Left lobe of liver (tissue), 2 donors: ENCODE data around the gene ARID3A. TPM values are rescaled to one million over a fixed set of nuclear protein-coding genes. Genes with fewer than 3 reads are reported as not detected.
"Not testable (repeated sequence)": the region's sequence is repeated elsewhere in the genome, so short reads cannot be mapped to it uniquely, and the experiment has no call there.

ENCODE experiments used
- ATAC-seq: fragments of 200-7000 bp; cut with Tn5 transposase; one replicate; pipeline ENCODE4 v1.9.1; 2020; ENCODE audit warnings: mild to moderate bottlenecking, moderate library complexity
- DNase-seq: peaks from one replicate; pipeline ENCODE4 v3.0.0-alpha.2; 2020; ENCODE audit warnings: low spot score
- total RNA-seq: library from RNA; stranded (reverse); gene quantifications from one replicate; pipeline ENCODE4 v1.2.1, GENCODE V29; 2021
- donor health status: DM: no; HTN: no; CAD: no; lungs with moderate emphysema.
- donor health status: DM: no; HTN: yes; CAD: no.

Gene ARID3A, protein sequence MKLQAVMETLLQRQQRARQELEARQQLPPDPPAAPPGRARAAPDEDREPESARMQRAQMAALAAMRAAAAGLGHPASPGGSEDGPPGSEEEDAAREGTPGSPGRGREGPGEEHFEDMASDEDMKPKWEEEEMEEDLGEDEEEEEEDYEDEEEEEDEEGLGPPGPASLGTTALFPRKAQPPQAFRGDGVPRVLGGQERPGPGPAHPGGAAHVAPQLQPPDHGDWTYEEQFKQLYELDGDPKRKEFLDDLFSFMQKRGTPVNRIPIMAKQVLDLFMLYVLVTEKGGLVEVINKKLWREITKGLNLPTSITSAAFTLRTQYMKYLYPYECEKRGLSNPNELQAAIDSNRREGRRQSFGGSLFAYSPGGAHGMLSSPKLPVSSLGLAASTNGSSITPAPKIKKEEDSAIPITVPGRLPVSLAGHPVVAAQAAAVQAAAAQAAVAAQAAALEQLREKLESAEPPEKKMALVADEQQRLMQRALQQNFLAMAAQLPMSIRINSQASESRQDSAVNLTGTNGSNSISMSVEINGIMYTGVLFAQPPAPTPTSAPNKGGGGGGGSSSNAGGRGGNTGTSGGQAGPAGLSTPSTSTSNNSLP
- 3.6 TPM for total RNA-seq

DNA sequence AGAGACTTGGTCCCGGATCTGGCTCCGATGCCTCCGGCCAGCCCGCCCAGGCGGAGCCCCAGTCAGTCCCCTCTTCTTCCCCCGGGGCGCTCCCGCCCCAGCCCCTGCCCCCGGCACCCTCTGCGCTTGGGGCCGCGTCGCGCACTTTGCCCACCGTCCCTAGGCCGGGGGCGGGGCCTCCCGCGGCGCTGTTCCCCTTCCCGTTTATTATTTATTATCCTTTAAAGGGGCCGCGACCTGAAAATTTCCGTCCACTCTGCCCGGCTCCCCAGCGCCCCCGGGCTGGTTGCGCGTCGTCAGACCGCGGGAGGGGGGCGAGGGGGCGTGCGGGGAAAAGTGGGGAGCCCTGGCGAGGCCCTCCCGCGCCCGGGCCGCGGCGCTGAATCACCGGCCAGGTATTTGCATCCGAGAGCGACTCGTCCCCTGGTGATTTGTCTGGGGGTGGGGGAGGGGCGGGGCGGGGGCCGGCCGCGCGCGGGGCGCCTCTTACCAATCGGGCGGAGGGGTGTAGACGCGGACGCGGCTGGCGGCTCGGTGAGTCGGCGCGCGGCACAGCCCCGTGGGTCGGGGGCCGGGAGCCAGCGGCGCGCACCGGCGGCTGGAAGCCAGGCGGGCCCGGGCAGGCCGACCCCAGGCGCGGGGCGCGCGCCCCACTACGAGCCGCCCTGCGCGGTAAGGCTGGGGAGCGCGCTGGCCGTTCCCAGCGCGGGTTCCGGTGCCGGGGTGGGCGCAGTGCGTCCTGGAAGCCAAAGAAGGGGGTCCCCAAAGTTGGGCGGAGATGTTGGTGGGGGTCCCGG is at the start of gene ARID3A:
TSS of gene ARID3A (plus strand) at position 510 of the 797 bp plus-strand sequence. CDS start 3,494 bp downstream, outside the sequence.
- ATAC-seq (peak; percentile 80), DNase-seq (peak; percentile 82)

DNA sequence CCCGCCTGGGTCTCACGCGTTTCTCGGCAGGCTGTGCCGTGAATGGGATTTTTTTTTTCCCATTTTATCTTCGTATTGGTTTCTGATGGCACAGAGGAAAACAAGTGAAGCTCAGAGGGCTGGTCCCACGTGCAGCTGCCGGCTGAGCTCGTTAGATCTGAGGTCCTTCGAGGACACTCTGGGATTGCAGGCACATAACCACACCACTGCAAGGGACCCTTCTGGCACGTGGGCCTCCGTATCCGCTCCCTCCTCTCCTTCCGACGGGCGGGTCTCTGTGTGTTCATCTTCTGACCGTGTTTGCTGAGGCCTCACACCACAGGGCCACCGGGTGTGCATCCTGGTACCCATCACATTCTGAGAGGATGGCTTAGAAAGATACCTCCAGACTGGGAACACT is 49.7 kb upstream of the ARID3A start:
- DNase-seq = no peak
- no peak for ATAC-seq

DNA sequence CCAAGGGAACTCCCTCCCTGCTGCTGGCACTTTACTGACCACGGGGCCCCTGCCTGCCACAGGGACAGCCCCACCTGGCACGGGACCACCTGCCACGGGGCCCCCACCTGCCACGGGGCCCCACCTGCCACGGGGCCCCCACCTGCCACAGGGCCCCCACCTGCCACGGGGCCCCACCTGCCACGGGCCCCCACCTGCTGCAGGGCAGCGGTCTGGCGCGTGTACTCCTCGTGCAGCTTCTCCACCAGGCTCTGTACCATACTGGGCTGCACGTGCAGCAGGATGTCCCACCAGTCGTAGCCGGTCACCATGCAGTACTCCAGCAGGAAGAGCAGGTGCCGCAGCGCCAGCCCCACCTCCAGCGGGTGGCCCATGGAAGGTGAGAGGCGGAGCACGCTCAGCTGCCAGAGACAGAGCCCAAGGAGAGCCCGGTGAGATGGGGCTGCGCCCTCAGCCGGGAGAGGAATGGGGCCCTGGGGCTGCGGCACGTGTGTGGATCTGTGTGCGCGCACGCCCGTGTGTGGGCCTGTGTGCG is 49.0 kb upstream of the ARID3A start:
- DNase-seq (no peak), ATAC-seq (no peak)

DNA sequence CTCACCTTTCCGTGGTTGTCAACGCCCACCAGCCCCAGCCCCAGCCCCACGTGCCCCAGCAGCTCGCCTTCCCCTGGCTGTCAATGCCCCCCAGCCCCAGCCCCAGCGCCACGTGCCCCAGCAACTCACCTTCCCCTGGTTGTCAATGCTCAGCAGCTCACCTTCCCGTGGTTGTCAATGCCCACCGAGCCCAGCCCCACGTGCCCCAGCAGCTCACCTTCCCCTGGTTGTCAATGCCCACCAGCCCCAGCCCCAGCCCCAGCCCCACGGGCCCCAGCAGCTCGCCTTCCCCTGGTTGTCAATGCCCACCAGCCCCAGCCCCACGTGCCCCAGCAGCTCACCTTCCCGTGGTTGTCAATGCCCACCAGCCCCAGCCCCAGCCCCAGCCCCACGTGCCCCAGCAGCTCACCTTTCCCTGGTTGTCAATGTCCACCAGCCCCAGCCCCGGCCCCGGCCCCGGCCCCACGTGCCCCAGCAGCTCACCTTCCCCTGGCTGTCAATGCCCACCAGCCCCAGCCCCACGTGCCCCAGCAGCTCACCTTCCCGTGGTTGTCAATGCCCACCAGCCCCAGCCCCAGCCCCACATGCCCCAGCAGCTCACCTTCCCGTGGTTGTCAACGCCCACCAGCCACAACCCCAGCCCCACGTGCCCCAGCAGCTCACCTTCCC is 47.7 kb upstream of the ARID3A start:
- ATAC-seq, DNase-seq: not testable (repeated sequence)

DNA sequence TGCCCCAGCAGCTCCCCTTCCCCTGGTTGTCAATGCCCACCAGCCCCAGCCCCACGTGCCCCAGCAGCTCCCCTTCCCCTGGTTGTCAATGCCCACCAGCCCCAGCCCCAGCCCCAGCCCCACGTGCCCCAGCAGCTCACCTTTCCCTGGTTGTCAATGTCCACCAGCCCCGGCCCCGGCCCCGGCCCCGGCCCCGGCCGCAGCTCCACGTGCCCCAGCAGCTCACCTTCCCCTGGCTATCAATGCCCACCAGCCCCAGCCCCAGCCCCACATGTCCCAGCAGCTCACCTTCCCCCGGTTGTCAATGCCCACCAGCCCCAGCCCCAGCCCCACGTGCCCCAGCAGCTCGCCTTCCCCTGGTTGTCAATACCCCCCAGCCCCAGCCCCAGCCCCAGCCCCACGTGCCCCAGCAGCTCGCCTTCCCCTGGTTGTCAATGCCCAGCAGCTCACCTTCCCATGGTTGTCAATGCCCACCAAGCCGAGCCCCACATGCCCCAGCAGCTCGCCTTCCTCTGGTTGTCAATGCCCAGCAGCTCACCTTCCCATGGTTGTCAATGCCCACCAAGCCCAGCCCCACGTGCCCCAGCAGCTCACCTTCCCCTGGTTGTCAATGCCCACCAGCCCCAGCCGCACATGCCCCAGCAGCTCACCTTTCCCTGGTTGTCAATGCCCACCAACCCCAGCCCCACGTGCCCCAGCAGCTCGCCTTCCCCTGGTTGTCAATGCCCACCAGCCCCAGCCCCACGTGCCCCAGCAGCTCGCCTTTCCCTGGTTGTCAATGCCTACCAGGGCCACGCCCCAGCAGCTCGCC is 46.9 kb upstream of the ARID3A start:
- not testable (repeated sequence) for DNase-seq, ATAC-seq

DNA sequence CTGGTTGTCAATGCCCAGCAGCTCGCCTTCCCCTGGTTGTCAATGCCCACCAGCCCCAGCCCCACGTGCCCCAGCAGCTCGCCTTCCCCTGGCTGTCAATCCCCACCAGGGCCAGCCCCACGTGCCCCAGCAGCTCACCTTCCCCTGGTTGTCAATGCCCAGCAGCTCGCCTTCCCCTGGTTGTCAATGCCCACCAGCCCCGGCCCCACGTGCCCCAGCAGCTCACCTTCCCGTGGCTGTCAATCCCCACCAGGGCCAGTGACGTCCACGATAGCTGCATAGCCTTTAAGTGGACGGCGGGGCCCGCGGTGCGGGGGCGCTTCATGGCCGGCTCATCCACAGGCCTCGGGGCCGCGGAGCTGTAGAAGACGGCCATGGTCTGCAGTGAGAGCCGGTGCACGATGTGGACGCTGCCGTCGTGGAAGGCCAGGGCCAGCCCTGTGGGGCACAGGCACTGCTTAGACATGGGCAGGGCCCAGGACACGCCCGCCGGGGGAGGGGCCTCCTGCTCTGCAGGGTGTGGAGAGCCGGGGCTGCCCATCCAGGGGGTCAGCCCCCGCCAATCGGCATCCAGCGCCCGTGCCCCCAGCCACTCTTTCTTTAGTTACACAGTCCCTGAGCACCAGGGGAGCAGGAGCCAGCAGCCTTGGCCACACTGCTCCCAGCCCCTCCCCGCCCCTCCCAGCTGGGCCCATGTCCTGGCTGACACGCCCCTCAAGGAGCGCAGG is 46.0 kb upstream of the ARID3A start:
- DNase-seq (no peak), ATAC-seq (peak; percentile 8)

DNA sequence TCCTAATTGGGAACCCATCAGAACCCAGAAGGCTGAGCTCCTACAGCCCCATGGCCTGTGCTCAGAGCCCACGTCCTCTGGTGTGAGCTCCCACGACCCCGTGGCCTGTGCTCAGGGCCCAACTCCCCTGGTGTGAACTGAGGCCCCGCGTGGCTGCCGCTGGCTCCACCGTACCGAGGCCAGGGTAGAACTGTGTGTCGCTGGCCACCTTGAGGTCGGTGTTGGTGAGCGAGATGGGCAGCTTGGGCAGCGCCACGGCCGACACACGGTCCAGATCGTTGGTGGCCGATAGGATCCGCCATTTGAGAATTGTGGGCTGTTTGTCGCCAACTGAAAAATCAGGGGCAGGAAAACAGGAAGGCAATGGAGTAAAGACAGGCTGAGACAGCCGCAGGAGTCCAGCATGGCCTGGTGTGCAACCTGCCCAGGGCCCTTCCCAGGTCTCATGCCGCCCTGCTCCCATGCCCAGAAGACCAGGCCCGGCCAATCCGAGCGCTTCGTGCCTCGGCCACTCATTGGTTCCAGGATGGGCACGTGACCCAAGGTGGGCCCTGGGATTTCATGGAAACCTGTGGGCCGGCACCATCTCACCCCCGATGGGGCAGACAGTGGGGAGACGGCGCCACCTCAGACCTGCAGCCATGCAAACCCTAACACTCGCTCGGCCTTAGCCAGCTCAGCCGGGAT is 44.3 kb upstream of the ARID3A start:
- ATAC-seq (no peak), DNase-seq (no peak)

DNA sequence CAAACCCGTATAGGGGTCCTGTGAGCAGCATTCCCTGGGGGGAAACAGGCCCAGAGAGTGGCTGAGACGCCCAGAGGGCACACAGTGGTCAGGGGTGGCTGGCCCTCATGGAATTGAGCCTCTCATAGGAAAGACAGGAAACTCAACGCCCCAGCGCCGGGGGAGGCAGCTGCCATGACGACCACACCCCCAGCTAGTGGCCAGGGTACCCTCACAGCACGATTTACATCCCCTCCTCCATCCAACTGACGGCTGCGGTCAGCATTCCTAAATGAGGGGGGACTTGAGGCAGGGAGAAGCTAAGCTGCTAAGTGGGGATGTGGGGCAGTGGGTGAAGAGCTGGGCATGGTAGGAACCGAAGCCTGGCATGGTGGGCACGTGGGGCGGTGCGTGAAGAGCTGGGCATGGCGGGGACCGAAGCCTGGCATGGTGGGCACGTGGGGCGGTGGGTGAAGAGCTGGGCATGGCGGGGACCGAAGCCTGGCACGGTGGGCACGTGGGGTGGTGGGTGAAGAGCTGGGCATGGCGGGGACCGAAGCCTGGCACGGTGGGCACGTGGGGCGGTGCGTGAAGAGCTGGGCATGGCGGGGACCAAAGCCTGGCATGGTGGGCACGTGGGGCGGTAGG is 42.9 kb upstream of the ARID3A start:
- no peak for DNase-seq
- no peak for ATAC-seq

DNA sequence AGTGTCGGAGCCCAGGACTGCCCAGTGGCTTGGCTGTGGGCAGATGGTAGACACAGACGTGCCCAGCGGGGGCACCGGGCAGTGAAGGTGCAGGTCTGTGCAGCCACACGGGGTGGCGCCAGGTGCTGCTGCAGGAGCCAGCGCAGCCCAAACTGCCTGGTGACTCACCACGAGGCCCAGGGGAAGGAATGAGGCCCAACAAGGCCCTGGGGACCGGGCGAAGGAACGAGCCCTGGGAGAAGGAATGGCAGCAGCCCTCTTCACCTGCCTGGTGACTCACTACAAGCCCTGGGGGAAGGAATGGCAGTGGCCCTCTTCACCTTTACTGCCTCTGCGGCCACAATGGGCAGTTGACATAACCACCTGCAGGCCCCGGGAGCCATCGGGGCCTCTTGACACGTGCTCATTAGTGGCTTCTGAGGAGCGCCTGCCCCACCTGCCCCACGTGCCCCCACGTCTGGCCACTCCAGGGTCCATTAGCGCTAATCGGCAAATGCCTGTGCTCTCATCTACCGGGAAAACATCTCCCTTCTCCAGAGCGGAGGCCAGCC is 42.1 kb upstream of the ARID3A start:
- peak; percentile 25 for ATAC-seq

DNA sequence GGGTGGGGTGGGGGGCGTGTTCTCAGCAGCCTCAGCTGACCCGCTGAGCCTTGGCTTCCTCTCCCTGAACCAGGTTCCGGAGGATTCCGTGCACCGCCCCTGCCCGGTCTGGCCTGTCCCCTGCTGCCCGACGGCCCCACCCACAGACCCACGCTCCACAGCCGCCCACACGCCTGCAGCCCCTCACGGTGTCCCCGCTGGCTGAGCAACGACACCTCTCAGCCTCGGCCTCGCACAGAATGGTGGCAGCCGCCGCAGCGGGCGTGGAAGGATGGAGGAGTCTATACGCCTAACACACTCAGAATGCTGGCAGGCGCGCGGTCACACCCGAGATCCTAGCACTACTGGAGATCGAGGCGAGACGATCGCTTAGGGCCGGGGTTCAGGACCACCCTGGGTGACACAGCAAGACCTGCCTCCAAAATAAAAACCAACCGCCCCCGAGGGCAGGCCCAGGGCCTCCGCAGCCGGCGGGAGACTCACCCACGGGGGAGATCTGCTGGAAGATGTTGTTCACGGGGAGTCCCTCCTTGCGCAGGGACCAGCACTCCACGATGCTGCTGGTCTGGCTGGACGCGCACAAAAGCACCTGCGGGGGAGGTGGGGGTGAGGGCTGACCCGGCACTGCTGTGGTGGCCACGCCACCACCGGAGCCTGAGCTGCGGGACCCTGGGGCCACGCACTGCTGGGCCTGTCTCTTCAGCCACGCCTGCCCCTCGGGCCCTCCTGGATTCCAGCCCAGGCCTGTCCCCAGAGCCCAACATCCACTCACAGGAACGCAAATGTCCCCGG is 41.2 kb upstream of the ARID3A start:
- no peak for ATAC-seq
- no peak for DNase-seq

More for the DNA sequence above, 42.1 kb upstream of the ARID3A start:
- DNase-seq = no peak

DNA sequence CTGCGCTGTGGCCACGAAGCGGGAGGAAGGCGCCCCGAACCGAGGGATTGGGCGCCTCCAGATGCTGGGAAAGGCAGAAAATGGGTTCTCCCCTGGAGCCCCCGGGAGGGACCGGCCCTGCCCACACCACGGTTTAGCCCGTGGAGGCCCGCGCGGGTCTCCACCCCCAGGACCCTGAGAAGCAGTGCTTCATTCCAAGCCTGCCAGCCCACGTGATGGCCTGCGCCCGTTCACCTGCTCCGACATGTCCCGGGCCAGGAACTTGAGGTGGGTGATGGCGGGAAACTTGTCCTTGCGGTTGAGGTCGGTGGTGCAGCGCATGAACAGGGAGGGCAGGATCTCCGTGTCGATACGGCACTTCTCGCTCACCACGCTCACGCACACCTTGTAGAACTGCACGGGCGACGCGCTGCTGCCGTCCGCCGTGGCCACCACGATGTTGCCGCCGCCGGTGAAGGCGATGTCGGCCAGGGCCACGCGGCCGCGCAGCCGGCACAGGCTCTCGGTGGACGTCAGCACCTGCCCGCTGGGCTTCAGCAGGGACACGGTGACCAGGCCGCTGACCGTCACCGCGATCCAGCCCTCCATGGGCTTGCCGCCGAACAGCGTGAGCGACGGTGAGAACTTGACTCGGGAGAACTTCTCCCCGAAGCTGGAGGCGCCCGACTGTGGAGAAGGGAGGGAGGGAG is 40.2 kb upstream of the ARID3A start:
- no peak for DNase-seq
- ATAC-seq = no peak

DNA sequence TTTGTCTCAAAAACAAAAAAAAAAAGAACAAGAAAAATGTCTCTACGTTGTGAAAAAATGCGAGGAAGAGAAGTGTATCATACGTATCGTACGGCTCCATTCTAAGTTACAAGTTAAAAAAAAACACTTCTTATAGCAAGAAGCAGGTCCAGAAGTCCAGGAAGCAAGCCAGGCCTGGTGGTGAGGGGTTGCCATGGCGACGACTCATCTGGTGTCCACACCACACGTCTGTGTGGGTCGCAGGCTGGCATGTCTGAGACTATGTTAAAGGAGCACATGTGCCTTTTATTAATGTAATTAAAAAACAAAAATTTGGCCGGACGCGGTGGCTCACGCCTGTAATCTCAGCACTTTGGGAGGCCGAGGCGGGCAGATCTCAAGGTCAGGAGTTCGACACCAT is 38.8 kb upstream of the ARID3A start:
- ATAC-seq = no peak

DNA sequence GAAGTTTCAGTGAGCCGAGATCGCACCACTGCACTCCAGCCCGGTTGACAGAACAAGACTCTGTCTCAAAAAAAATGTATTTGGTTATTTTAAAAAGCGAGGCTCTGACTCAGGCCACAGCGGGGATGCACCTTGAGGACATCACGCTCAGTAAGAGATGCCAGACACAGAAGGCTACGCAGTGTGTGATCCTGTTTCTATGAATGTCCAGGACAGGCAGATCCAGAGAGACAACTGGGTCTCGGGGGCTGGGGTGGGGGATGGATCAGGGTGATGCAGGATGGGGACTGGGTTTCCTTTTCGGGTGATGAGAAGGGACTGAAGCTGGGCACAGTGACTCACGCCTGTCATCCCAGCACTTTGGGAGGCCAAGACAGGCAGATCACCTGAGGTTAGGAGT is 38.2 kb upstream of the ARID3A start:
- DNase-seq (no peak), ATAC-seq (no peak)

More for the DNA sequence above, 38.8 kb upstream of the ARID3A start:
- DNase-seq = no peak

DNA sequence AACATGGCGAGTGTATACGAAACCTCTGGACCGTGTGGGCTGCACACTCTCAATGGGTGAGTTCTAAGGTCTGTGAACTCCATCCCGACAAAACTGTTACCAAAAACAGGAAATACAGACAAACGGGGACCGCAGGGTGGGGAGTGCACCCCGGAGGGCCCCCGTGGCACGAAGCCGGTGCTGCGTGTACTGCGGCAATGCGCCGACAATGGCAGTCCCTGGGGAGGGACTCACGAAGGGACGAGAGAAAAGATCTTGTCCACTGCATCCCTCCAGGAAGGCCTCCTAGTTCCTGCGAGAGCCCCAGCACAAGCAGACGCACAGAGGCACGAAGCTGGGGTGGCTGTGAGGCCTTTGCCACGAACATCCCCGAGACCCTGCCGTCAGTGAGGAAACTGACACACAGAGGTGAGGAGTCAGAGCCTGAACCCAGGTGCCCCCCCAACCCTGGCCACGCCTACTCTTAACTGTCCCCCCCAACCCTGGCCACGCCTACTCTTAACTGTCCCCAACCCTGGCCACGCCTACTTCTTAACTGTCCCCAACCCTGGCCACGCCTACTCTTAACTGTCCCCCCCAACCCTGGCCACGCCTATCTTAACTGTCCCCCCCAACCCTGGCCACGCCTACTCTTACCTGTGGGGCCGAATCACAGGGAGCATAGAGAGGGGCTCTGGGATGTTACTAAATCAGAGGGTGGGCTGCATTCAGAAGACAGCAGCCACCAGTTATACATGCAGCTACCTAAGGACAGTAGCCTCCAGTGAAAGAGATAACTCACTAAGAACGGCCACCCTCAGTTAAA is 37.1 kb upstream of the ARID3A start:
- DNase-seq (no peak), ATAC-seq (no peak)

DNA sequence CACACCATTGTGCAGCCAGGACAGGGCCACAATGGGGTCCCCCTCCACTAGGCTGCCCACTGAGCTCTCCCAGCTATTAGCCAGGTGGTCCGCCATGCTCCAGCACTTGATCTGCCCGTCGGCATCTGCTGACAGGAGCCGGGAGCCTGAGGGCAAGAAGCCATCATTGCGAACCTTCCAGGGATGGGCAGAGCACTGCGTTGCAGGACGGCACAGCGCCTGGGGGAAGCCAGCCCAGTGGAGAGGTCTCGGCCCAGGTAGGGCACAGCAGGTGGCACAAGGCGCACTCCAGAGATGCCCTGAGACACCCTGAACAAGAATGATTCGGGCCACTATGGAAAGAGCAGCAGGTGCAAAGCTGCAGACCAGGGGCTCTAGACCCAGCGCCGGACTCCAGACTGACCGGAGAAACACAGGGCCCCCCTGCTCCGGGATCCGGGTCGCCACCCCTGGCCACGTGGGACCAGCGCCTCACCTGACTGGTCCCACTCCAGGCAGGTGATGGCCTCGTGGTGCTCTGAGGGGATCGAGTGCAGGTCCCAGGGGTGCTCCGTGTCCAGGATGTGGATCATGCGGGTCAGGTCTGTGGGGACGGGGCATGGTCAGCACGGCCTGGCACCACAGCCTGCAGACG is 36.1 kb upstream of the ARID3A start:
- ATAC-seq (no peak), DNase-seq (no peak)
